ENCODE results near the gene CCDC92B.

DNA sequence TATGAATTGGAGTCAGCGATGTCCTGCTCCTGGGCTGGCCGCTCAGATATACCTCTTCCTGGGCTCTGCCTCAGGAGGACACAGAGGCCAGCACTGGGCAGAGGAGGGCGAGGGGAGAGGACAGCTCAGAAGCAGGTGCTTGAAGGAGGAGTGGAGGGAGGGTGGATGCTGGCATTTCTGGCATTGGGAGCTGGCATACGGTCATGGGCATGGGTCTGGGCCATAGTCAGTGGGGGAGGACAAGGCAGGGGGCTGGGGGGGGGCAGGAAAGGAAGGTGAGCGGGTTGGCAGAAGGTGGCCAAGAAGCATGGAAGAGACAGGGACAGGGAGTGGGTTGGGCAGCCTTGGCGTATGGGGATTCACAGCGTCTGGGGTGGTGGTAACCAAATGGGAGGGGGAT lies 30.1 kb upstream of the CCDC92B start:
- TF ChIP-seq CTCF (IDR thresholded peaks at IDR 0.05) (no peak), POLR2A (IDR thresholded peaks at IDR 0.05) (no peak)

Measured in ovary (tissue), 3 donors.